ENCODE data around the gene FBLL1. TPM values are rescaled to one million over a fixed set of nuclear protein-coding genes. Genes with fewer than 3 reads are reported as not detected.

FBLL1 gene
- total RNA-seq, 6 donors from 2014 or later: 0.17 to 3.1 (median 0.25) TPM; not detected in 2

DNA sequence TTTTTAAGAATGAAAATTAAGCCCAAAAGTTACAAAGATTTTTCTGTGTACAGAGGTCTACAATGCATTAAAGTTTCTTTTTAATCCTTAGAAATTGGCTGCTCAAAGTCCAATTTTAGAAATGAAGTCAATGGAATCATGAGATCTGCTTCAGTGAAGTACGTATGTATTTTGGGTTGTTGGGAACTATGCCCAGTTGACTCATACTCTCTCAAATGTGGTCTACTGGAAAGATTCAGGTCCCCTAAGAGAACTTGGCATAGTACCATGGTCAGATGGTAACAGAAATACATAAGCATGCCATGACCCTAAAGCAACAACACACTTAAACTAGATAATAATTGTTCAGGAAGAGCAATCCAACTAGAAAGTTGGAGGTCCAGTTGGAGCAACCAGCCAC lies 23.0 kb downstream of the FBLL1 start:
- Histone ChIP-seq H3K4me1 (no peaks in the 10 kb centered on the region), H3K36me3 (peaks cover 2 to 44% (median 10%) of the 10 kb centered on the region in 4 donors), H3K9me3 (no peaks in the 10 kb centered on the region), H3K27me3 (no peaks in the 10 kb centered on the region), H3K27ac (no peak overlapping the region), H3K4me3 (no peak overlapping the region)
- WGBS, 2 donors: 50 to 60% methylated on average over 1 of the region's 1 CpG
- ATAC-seq (ENCODE audit: low FRiP score in 2 of 2) (no peak), DNase-seq (no peak)
- TF ChIP-seq, protein P1, sequence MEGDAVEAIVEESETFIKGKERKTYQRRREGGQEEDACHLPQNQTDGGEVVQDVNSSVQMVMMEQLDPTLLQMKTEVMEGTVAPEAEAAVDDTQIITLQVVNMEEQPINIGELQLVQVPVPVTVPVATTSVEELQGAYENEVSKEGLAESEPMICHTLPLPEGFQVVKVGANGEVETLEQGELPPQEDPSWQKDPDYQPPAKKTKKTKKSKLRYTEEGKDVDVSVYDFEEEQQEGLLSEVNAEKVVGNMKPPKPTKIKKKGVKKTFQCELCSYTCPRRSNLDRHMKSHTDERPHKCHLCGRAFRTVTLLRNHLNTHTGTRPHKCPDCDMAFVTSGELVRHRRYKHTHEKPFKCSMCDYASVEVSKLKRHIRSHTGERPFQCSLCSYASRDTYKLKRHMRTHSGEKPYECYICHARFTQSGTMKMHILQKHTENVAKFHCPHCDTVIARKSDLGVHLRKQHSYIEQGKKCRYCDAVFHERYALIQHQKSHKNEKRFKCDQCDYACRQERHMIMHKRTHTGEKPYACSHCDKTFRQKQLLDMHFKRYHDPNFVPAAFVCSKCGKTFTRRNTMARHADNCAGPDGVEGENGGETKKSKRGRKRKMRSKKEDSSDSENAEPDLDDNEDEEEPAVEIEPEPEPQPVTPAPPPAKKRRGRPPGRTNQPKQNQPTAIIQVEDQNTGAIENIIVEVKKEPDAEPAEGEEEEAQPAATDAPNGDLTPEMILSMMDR (IDR thresholded peaks at IDR 0.05): no peak
- TF ChIP-seq EP300 (IDR thresholded peaks at IDR 0.05) (no peak), POLR2A (IDR thresholded peaks at IDR 0.05) (no peak), POLR2AphosphoS5 (IDR thresholded peaks at IDR 0.05) (no peak)

DNA sequence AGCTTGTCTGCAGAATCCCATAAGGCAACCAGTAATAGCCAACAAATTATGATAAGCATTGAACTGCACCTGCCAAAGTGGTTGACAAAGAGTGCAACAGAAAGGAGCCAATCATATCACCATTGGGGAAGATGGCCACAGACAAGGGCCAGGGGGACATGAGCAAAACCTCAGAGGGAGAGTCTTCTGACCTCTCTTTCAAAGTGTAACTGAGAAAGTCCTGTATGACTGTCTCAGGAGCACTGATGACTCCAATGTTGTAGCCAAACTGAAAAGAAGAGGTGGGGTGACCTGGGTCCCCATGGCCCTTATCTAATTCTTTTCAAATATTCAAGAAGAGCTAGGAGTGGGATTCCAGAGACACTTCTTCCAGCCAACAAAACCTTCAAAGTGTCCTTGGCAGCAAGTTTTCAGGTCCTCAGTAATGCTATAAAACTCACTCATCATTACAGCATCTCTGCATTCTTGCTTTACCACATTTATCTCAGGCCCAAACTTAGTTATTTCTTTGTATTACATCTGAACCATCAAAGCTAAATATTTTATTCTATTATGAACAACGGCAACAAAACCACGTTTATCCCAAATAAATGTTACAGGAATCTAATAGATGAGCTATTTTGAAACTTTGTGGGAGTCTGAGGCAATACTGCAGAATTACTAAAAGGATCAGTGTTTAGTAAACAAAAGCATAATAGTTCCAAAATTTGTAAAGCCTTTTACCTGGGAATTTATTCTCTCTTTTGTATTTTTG lies 24.4 kb downstream of the FBLL1 start:
- no peak overlapping the region for H3K4me3 ChIP-seq
- H3K9me3 ChIP-seq: no peaks in the 10 kb centered on the region
- no peak for ATAC-seq (ENCODE audit: low FRiP score in 2 of 2)
- no peak for TF ChIP-seq POLR2AphosphoS5 (IDR thresholded peaks at IDR 0.05)
- no peak for TF ChIP-seq EP300 (IDR thresholded peaks at IDR 0.05)
- TF ChIP-seq POLR2A (IDR thresholded peaks at IDR 0.05): no peak
- TF ChIP-seq, protein P1 (IDR thresholded peaks at IDR 0.05): no peak
- H3K4me1 ChIP-seq: no peaks in the 10 kb centered on the region
- peaks cover 7 to 57% (median 24%) of the 10 kb centered on the region in 4 donors for H3K36me3 ChIP-seq
- H3K27me3 ChIP-seq: no peaks in the 10 kb centered on the region
- 91 to 96% methylated on average over 2 of the region's 2 CpGs for WGBS, 2 donors
- H3K27ac ChIP-seq: no peak overlapping the region
- no peak for DNase-seq

DNA sequence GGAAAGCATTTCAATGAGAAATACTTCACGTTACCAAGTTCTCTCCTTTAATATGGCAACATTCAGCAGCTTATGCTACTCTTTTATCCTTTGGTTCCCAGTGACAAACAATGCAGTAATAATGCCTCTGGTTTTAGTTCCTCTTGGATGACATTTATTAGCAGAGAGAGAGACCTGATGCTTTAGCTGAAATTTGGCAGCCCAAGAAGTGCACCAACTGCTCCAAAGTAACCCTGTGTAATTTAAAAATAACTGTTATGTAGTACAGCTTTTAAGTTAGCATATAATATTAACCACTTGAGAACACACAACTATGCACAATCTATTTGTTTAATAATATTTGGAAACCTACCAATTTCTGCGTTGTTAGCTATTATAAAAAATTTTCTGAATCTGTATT lies 28.3 kb downstream of the FBLL1 start:
- WGBS, 2 donors: 86 to 93% methylated on average over 2 of the region's 2 CpGs
- DNase-seq (no peak), ATAC-seq (ENCODE audit: low FRiP score in 2 of 2) (no peak)
- H3K27ac ChIP-seq: no peak overlapping the region
- no peaks in the 10 kb centered on the region for H3K4me1 ChIP-seq
- H3K4me3 ChIP-seq: no peak overlapping the region
- TF ChIP-seq POLR2A (IDR thresholded peaks at IDR 0.05): no peak
- no peak for TF ChIP-seq POLR2AphosphoS5 (IDR thresholded peaks at IDR 0.05)
- no peak for TF ChIP-seq EP300 (IDR thresholded peaks at IDR 0.05)
- TF ChIP-seq, protein P1 (IDR thresholded peaks at IDR 0.05): no peak
- H3K36me3 ChIP-seq: peaks cover 10 to 77% (median 42%) of the 10 kb centered on the region in 4 donors
- H3K9me3 ChIP-seq: no peaks in the 10 kb centered on the region
- no peaks in the 10 kb centered on the region for H3K27me3 ChIP-seq

DNA sequence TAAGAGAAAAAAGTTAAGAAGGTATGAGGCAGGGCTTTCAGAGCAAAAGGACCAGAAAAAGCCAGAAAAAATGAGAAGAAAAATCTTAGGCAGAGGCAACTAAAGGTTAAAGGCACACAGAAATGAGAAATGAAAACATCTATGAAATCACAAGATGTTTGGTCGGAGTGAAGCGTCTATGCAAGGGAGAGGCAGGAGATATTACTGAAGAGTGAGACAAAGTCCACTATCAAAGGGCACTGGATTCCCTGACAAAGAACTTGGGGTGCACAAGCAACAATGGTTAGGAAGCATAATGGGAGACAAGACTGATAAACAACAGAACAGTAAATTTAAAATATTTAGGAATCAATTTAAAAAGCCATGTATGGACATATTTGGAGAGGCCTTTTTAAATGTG lies 33.2 kb downstream of the FBLL1 start:
- ATAC-seq (ENCODE audit: low FRiP score in 2 of 2) (no peak), DNase-seq (no peak)
- Histone ChIP-seq H3K36me3 (peaks cover 7 to 89% (median 39%) of the 10 kb centered on the region in 4 donors), H3K4me1 (no peaks in the 10 kb centered on the region), H3K9me3 (no peaks in the 10 kb centered on the region), H3K27ac (no peak overlapping the region), H3K4me3 (no peak overlapping the region), H3K27me3 (no peaks in the 10 kb centered on the region)
- TF ChIP-seq, protein P1 (IDR thresholded peaks at IDR 0.05): no peak
- TF ChIP-seq POLR2AphosphoS5 (IDR thresholded peaks at IDR 0.05) (no peak), EP300 (IDR thresholded peaks at IDR 0.05) (no peak), POLR2A (IDR thresholded peaks at IDR 0.05) (no peak)
- 80 to 82% methylated on average over 2 of the region's 2 CpGs for WGBS, 2 donors

DNA sequence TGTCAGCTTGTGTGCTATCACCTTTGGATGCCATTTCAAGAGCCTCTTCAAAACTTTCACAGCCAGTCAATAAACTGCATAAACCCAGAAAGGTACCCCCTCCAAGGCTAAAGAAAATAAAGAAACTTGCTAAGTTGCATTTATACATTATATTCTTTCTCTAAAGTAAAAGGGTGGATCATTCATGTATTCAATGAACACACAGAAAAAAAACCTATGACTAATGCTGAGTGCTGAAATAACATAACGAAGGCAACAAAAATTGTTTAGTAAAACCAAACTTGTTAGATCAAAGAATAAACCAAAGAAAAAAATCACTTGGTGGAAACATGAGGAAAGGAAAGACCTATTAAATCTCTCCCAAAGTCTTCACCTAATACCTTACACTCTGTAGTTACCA lies 34.9 kb downstream of the FBLL1 start:
- no peak overlapping the region for H3K27ac ChIP-seq
- no peaks in the 10 kb centered on the region for H3K27me3 ChIP-seq
- WGBS, 2 donors: 93 to 97% methylated on average over 1 of the region's 1 CpG
- H3K36me3 ChIP-seq: peaks cover 0 to 86% (median 24%) of the 10 kb centered on the region in 4 donors
- no peaks in the 10 kb centered on the region for H3K4me1 ChIP-seq
- H3K4me3 ChIP-seq: no peak overlapping the region
- TF ChIP-seq POLR2A (IDR thresholded peaks at IDR 0.05) (no peak), EP300 (IDR thresholded peaks at IDR 0.05) (no peak), POLR2AphosphoS5 (IDR thresholded peaks at IDR 0.05) (no peak)
- TF ChIP-seq, protein P1 (IDR thresholded peaks at IDR 0.05): no peak
- DNase-seq (no peak), ATAC-seq (ENCODE audit: low FRiP score in 2 of 2) (no peak)
- H3K9me3 ChIP-seq: no peaks in the 10 kb centered on the region

All from upper lobe of left lung (tissue), 6 donors.